Prostate gland (tissue), 2 donors: ENCODE data around the gene KRTAP3-1. TPM values are rescaled to one million over a fixed set of nuclear protein-coding genes. Genes with fewer than 3 reads are reported as not detected.

ENCODE experiments used
- DNase-seq: peaks from one replicate; pipeline ENCODE4 v3.0.0-alpha.2; 2019; ENCODE audit warnings: low spot score
- H3K27ac ChIP-seq, 2 donors: fragments of 200-600 bp; sonication (generic); 2 replicates each; pipeline ENCODE4 v1.5.1; 2017 to 2019
- H3K27me3 ChIP-seq: fragments of 200-600 bp; sonication (generic); replicated peaks from 2 replicates; pipeline ENCODE4 v1.5.1; 2019; ENCODE audit not compliant: insufficient read depth
- H3K36me3 ChIP-seq, 2 donors: fragments of 200-600 bp; sonication (generic); 1 replicate in 1 of 2; 2 replicates in 1 of 2; pipeline versions ENCODE4 v1.5.1 to v1.8.1; 2017 to 2019
- H3K4me1 ChIP-seq: fragments of 200-600 bp; sonication (generic); replicated peaks from 2 replicates; pipeline ENCODE4 v1.5.1; 2019
- H3K4me3 ChIP-seq, 2 donors: fragments of 200-600 bp; sonication (generic); 2 replicates each; pipeline ENCODE4 v1.5.1; 2017 to 2019
- H3K9me3 ChIP-seq: fragments of 200-600 bp; sonication (generic); 2 replicates; pipeline ENCODE4 v1.5.1; 2017
- CTCF ChIP-seq, 4 experiments: fragments of 200-600 bp in 2 of 4; fragments of 450-650 bp in 2 of 4; sonication (generic) in 2 of 4; IDR thresholded peaks; 1 replicate in 3 of 4; 2 replicates in 1 of 4; pipeline ENCODE4 v1.5.1; 2016 to 2019; ENCODE audit warnings: antibody characterized with exemption in 4 of 4, mild to moderate bottlenecking in 2 of 4, moderate library complexity in 2 of 4
- POLR2A ChIP-seq: fragments of 450-650 bp; IDR thresholded peaks from one replicate; pipeline ENCODE4 v1.6.1; 2016; ENCODE audit warnings: antibody characterized with exemption, mild to moderate bottlenecking
- POLR2AphosphoS5 ChIP-seq: sonication (generic); formaldehyde crosslinking; IDR thresholded peaks from one replicate; pipeline ENCODE4 v1.6.1; 2017; ENCODE audit warnings: antibody characterized with exemption
- WGBS: methylation state at CpG from one replicate; pipeline ENCODE4 v1.1.5; 2018; 5-methylcytosine and 5-hydroxymethylcytosine counted together
- intact Hi-C: fragments of 100-400 bp; cut with DNase I; formaldehyde crosslinking; loops from one replicate; pipeline ENCODE4 v1.14.2; 2022
- total RNA-seq, 2 donors: library from RNA; depleted of rRNA; stranded (reverse); fragments of >200 nt; gene quantifications; one replicate each; pipeline ENCODE4 v1.1.0, GENCODE V29; 2016

The KRTAP3-1 gene
- total RNA-seq, 2 donors from 2014 or later: not detected

- H3K27me3 ChIP-seq: no peaks in the 10 kb centered on the region
- no peak overlapping the region for H3K4me3 ChIP-seq
- H3K36me3 ChIP-seq: no peaks in the 10 kb centered on the region
- H3K9me3 ChIP-seq: no peaks in the 10 kb centered on the region
- no peak overlapping the region for H3K27ac ChIP-seq
- H3K4me1 ChIP-seq: no peaks in the 10 kb centered on the region
- TF ChIP-seq POLR2AphosphoS5 (no peak), CTCF (IDR thresholded peaks at IDR 0.05) (no peak), POLR2A (no peak)
- no peak for DNase-seq
- intact Hi-C loops: no loop called here
These were observed 11.4 kb upstream of the KRTAP3-1 start for GRCh38 chr17:41020336-41020735.

GRCh38 chr17:41019415-41019814 lies 10.5 kb upstream of the KRTAP3-1 start:
- intact Hi-C loops: no loop called here
- TF ChIP-seq POLR2A (no peak), CTCF (IDR thresholded peaks at IDR 0.05) (no peak), POLR2AphosphoS5 (no peak)
- DNase-seq: no peak
- H3K27ac ChIP-seq: no peak overlapping the region
- no peaks in the 10 kb centered on the region for H3K27me3 ChIP-seq
- no peaks in the 10 kb centered on the region for H3K36me3 ChIP-seq
- H3K9me3 ChIP-seq: no peaks in the 10 kb centered on the region
- H3K4me1 ChIP-seq: no peaks in the 10 kb centered on the region
- 92% methylated on average over 3 of the region's 3 CpGs for WGBS
- H3K4me3 ChIP-seq: no peak overlapping the region

GRCh38 chr17:41018541-41018940 lies 9.6 kb upstream of the KRTAP3-1 start:
- H3K4me3 ChIP-seq: no peak overlapping the region
- no peaks in the 10 kb centered on the region for H3K4me1 ChIP-seq
- no peaks in the 10 kb centered on the region for H3K27me3 ChIP-seq
- H3K36me3 ChIP-seq: no peaks in the 10 kb centered on the region
- no peak overlapping the region for H3K27ac ChIP-seq
- TF ChIP-seq POLR2AphosphoS5 (no peak), CTCF (IDR thresholded peaks at IDR 0.05) (no peak), POLR2A (no peak)
- intact Hi-C loops: no loop called here
- WGBS: 77% methylated on average over 3 of the region's 3 CpGs
- no peak for DNase-seq
- no peaks in the 10 kb centered on the region for H3K9me3 ChIP-seq

- no peaks in the 10 kb centered on the region for H3K27me3 ChIP-seq
- H3K27ac ChIP-seq: no peak overlapping the region
- H3K4me1 ChIP-seq: no peaks in the 10 kb centered on the region
- no peak for DNase-seq
- H3K4me3 ChIP-seq: no peak overlapping the region
- TF ChIP-seq POLR2A (no peak), CTCF (IDR thresholded peaks at IDR 0.05) (no peak), POLR2AphosphoS5 (no peak)
- H3K9me3 ChIP-seq: no peaks in the 10 kb centered on the region
- H3K36me3 ChIP-seq: no peaks in the 10 kb centered on the region
- WGBS: 88% methylated on average over 13 of the region's 13 CpGs
- intact Hi-C loops: no loop called here
These were observed 7.8 kb upstream of the KRTAP3-1 start for GRCh38 chr17:41016578-41017215.

- Histone ChIP-seq H3K9me3 (no peaks in the 10 kb centered on the region), H3K27me3 (no peaks in the 10 kb centered on the region), H3K27ac (no peak overlapping the region), H3K4me3 (no peak overlapping the region), H3K4me1 (no peaks in the 10 kb centered on the region), H3K36me3 (no peaks in the 10 kb centered on the region)
- TF ChIP-seq POLR2AphosphoS5 (no peak), POLR2A (no peak), CTCF (IDR thresholded peaks at IDR 0.05) (no peak)
- WGBS: 77% methylated on average over 7 of the region's 7 CpGs
- intact Hi-C loops: no loop called here
- no peak for DNase-seq
These were observed 6.5 kb upstream of the KRTAP3-1 start for GRCh38 chr17:41015454-41015853.
